ENCODE measurements around the gene DYNC1H1.
"Not testable (repeated sequence)": the region's sequence is repeated elsewhere in the genome, so short reads cannot be mapped to it uniquely, and the experiment has no call there.

DYNC1H1 gene

GRCh38 chr14:102063109-102063807 lies 98.9 kb downstream of the DYNC1H1 start:
- no peak overlapping the region for H3K27ac ChIP-seq
- no peaks in the 10 kb centered on the region for H3K36me3 ChIP-seq (ENCODE audit: insufficient read depth)
- H3K9ac ChIP-seq, result no peak overlapping the region
- peaks cover 5% of the 10 kb centered on the region for H3K4me1 ChIP-seq (ENCODE audit: low read depth, poor library complexity, severe bottlenecking)
- no peak overlapping the region for H2AFZ ChIP-seq (ENCODE audit: low read depth)
- no peak overlapping the region for H3K4me3 ChIP-seq (IDR thresholded peaks at IDR 0.05; ENCODE audit: insufficient read depth, low read depth, low read length)
- peak; percentile 41; the same call in 1 of the 2 replicates for TF ChIP-seq CTCF (conservative IDR thresholded peaks at IDR 0.05; ENCODE audit: low read depth, low read length)
- no peaks in the 10 kb centered on the region for H4K20me1 ChIP-seq (ENCODE audit: insufficient read depth)
- H3K27me3 ChIP-seq (ENCODE audit: insufficient read depth, low read depth), result no peaks in the 10 kb centered on the region
- H3K4me2 ChIP-seq, result no peak overlapping the region
- no peaks in the 10 kb centered on the region for H3K79me2 ChIP-seq (ENCODE audit: insufficient read depth, low read depth)

GRCh38 chr14:102063808-102064429 lies 99.5 kb downstream of the DYNC1H1 start:
- Histone ChIP-seq H3K9ac (no peak overlapping the region), H3K27me3 (ENCODE audit: insufficient read depth, low read depth) (no peaks in the 10 kb centered on the region), H3K4me3 (IDR thresholded peaks at IDR 0.05; ENCODE audit: insufficient read depth, low read depth, low read length) (no peak overlapping the region), H3K4me1 (ENCODE audit: low read depth, poor library complexity, severe bottlenecking) (peaks cover 5% of the 10 kb centered on the region), H3K4me2 (no peak overlapping the region), H3K79me2 (ENCODE audit: insufficient read depth, low read depth) (no peaks in the 10 kb centered on the region), H3K36me3 (ENCODE audit: insufficient read depth) (no peaks in the 10 kb centered on the region), H3K27ac (no peak overlapping the region), H4K20me1 (ENCODE audit: insufficient read depth) (no peaks in the 10 kb centered on the region), H2AFZ (ENCODE audit: low read depth) (no peak overlapping the region)
- TF ChIP-seq CTCF (conservative IDR thresholded peaks at IDR 0.05; ENCODE audit: low read depth, low read length), result no peak

- not testable (repeated sequence) for H4K20me1 ChIP-seq (ENCODE audit: insufficient read depth); H3K79me2 ChIP-seq (ENCODE audit: insufficient read depth, low read depth); H3K4me2 ChIP-seq; H3K4me3 ChIP-seq (IDR thresholded peaks at IDR 0.05; ENCODE audit: insufficient read depth, low read depth, low read length); H3K27me3 ChIP-seq (ENCODE audit: insufficient read depth, low read depth); H3K27ac ChIP-seq; H2AFZ ChIP-seq (ENCODE audit: low read depth); H3K36me3 ChIP-seq (ENCODE audit: insufficient read depth); H3K9ac ChIP-seq; H3K4me1 ChIP-seq (ENCODE audit: low read depth, poor library complexity, severe bottlenecking)
Observed at GRCh38 chr14:102064590-102064989, 100.2 kb downstream of the DYNC1H1 start.

GRCh38 chr14:102066041-102066451 lies 101.7 kb downstream of the DYNC1H1 start:
- H3K27ac ChIP-seq, result no peak overlapping the region
- H2AFZ ChIP-seq (ENCODE audit: low read depth), result no peak overlapping the region
- H3K27me3 ChIP-seq (ENCODE audit: insufficient read depth, low read depth), result no peaks in the 10 kb centered on the region
- no peak overlapping the region for H3K4me2 ChIP-seq
- no peaks in the 10 kb centered on the region for H4K20me1 ChIP-seq (ENCODE audit: insufficient read depth)
- no peaks in the 10 kb centered on the region for H3K36me3 ChIP-seq (ENCODE audit: insufficient read depth)
- no peak overlapping the region for H3K4me3 ChIP-seq (IDR thresholded peaks at IDR 0.05; ENCODE audit: insufficient read depth, low read depth, low read length)
- no peak for TF ChIP-seq CTCF (conservative IDR thresholded peaks at IDR 0.05; ENCODE audit: low read depth, low read length)
- H3K4me1 ChIP-seq (ENCODE audit: low read depth, poor library complexity, severe bottlenecking), result peaks cover 5% of the 10 kb centered on the region
- no peaks in the 10 kb centered on the region for H3K79me2 ChIP-seq (ENCODE audit: insufficient read depth, low read depth)
- H3K9ac ChIP-seq, result no peak overlapping the region

Measured in KMS-11 (cell line).